LNCAP (cell line): ENCODE data around the gene STK36.

Experiments used
- CTCF ChIP-seq: fragments of 450-650 bp; IDR thresholded peaks from 2 replicates; pipeline ENCODE4 v1.5.1; 2017; ENCODE audit warnings: mild to moderate bottlenecking

Gene STK36

GRCh38 chr2:218694405-218695145 is 22.7 kb downstream of the STK36 start:
- no peak for TF ChIP-seq CTCF

- TF ChIP-seq CTCF, result no peak
Measured at GRCh38 chr2:218698885-218699284, 27.0 kb downstream of the STK36 start.

GRCh38 chr2:218701806-218702205 is 29.9 kb downstream of the STK36 start:
- no peak for TF ChIP-seq CTCF

- TF ChIP-seq CTCF, result no peak
Measured at GRCh38 chr2:218703341-218703740, 31.5 kb downstream of the STK36 start.

GRCh38 chr2:218708086-218708485 is 36.2 kb downstream of the STK36 start:
- no peak for TF ChIP-seq CTCF

GRCh38 chr2:218709908-218710307 is 38.0 kb downstream of the STK36 start:
- no peak for TF ChIP-seq CTCF

GRCh38 chr2:218710334-218710686 is 38.4 kb downstream of the STK36 start:
- TF ChIP-seq CTCF, result no peak
